ENCODE results near the gene REXO2.
A peak's percentile ranks its signal among the peaks of the same experiment; 100 is the strongest.

Gene REXO2

DNA sequence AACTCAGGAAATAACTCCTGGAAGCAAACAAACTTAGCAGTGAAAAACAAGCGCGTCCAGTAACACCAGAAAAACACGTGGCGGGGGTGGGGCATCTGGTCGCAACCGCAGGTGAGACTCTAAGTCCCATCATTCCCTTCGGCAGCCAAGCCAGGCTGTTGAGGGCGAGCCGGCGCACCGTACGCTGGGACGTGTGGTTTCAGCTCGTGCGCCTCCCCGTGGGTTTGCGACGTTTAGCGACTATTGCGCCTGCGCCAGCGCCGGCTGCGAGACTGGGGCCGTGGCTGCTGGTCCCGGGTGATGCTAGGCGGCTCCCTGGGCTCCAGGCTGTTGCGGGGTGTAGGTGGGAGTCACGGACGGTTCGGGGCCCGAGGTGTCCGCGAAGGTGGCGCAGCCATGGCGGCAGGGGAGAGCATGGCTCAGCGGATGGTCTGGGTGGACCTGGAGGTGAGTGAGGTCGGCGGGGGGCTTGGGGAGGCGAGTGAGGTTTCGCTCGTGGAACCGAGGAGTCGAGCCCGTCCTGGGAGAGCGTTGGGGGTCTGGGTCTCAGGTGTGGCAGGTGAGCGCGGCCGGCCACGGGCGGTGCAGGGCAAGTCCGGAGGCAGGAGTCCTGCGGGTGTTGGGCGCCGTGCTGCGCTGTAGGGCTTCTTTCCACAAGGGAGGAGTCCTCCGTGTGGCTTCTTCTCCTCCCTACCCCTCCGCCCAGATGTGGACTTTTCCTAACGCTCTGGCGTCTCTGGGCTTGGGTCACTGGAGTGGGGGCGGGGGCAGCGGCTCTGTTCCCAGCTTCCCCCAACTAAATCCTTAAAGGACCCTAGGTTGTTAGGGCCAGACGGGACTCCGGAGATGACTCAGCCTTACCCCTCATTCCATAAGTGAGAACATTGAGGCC, at the start of gene REXO2:
Gene REXO2 (plus strand): TSS at position 239 of the 892 bp plus-strand sequence. CDS start 62 bp downstream, at position 301.
- peak; percentile 90 for DNase-seq

DNA sequence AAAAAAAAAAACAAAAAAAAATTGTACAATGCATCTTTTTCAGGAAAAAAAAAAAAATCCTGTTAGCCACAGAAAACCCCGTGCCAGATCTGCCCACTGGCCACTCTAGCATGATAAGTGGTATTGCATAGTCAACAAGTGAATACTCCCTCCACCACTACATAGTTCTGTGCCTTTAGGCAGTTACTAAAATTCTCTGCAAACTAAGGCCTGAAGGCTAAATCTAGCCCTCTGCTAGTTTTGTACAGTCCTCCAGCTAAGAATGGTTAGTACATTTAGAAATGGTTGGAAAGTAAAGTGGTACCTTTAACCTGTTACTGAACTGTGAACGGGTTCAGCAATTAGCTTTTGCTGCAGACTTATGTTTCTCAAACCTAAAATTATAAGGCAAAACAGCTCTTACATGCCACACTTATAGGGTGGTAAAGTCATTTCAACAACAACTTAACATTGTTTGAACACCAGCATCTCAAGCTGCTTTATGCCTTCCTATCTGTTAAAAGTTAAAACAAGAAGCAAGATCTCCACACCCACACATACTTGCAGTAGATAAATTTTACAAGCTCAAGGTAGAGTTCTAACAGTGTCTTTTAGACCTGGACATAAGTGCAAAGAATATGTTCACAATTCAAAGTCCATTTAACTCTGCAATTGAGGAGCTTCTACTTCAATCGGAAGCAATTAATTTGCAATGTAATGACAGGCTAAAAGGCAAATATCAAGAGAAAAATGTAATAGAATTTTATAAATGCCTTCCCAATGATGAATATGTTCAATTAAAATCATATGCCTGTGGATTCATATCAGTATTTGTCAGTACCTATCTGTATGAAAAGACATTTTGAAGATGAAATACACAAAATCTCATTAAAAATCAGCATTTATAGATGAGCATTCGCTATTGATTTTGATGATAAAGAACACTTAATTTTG, 46.3 kb upstream of the REXO2 start:
- DNase-seq, result no peak

- no peak for DNase-seq
Measured at GRCh38 chr11:114395736-114396135, 43.5 kb upstream of the REXO2 start.

GRCh38 chr11:114396916-114397315, 42.4 kb upstream of the REXO2 start:
- DNase-seq, result no peak

DNA sequence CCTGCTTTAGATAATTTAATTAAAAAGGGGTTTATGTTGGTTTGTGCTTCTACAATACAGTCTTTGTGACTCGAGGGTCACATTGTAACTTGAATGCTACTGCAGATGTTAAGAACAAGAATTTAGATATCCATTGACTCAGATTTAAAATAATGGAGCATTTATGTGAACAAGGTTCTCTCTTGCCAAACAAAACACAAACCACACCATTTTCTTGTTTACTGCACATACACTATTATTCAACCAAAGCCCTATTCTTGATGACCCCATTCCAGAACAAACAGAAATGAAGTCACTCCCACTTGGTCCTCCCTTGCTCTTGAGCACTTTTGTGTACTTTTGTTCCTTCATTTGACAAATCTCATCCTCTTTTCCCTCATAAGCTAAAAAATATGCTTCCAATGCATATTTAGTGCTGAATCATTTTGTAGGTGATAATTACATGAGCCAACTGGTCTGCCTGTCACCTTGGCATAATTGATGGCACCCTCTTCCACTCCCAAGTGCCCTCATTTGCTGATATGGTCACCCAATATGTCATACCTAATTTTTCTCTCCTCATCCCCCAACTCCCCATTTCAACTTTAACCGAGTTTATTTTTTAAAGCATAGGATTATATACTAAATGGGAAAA, 41.8 kb upstream of the REXO2 start:
- no peak for DNase-seq

GRCh38 chr11:114398303-114398920, 40.9 kb upstream of the REXO2 start:
- DNase-seq, result no peak

DNA sequence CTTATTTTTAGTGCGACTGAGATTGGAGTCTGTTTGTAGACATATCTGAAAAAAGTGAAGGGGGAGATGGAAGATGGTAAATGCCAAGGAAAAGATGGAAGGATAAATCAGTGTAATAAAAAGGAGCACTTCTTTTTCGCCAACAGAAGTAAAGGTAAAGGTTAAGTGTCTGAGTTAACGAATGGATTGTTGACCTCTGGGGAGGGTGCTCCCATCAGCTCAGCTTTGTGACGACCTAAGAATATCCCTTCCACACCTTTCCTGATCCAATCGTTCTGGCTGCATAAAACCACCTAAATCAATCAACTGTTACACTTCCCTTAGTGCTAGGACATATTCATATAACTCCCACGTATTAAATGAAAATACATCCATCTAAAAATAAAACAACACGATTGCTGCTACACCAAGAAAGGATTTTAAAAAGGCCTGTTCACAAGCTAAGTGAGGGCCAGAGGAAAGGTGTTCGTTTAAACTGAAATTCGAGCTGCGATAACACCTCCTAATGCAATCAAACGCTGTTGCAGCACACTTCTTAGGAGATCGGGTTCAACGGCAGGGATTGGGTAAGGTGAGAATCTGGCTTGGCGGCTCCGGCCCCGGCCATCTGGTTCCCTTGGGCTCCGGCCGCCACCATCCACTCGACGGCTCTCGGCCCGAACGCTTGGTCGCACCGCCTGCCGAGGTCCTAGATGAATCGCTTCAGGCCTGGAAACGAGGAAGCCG, 39.6 kb upstream of the REXO2 start:
- no peak for DNase-seq

DNA sequence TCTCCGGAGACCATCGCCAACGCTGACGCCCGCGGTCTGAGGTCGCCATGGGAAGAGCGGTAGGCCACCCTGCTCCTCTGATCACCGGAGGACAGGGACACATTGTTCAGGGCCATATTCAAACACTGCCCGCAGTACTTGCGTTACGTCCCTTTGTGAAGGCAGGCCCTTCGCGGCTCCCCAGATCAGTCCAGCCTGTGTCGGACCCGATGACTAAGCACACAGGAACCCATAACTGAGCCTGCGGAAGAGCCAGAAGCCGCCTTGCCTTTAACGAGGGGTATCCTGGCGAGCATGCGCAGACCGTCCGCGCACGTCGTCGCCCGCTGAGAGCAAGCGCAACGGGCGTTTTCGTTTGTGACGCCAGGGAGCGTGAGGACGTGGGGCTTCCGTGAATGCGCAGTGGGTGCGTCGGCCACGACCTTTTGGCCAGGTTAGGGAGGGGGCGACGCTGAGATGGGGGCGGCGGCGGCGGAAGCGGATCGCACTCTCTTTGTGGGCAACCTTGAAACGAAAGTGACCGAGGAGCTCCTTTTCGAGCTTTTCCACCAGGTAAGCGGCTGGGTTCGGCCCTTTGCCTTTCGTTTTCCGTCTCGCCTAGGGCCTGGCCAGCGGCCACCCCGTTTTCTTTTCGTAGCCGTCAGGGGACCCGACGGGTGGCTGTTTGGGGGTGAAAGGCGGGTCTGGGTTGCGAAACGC, 38.9 kb upstream of the REXO2 start, which contains the start of the genes C11orf71 and RBM7:
Gene C11orf71 (minus strand): TSS at position 296 of the 699 bp plus-strand sequence. CDS start 180 bp downstream, at position 116.
Gene RBM7 (plus strand): TSS at position 451 of the 699 bp plus-strand sequence. CDS start 6 bp downstream, at position 457.
- DNase-seq, result peak; percentile 97

- no peak for DNase-seq
Measured at GRCh38 chr11:114400915-114401223, 38.4 kb upstream of the REXO2 start.

GRCh38 chr11:114401311-114401710, 38.0 kb upstream of the REXO2 start:
- DNase-seq, result no peak

DNA sequence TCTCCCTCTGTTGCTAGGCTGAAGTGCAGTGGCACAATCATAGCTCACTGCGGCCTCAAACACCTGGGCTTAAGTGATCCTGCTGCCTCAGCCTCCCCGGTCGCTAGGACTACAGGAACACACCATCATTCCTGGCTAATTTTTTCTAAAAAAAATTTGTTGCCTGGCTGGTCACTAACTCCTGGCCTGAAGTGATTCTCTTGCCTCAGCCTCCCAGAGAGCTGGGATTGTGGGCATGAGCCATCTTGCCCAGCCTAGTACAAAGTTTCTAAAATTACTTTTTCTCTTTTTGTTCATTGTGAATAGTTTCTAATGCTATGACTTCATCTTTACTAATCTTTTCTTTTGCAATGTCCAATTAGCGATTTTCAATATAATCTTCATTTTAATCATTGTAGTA, 26.3 kb upstream of the REXO2 start:
- DNase-seq, result no peak

GRCh38 chr11:114413958-114414357, 25.3 kb upstream of the REXO2 start:
- DNase-seq, result no peak

- DNase-seq, result no peak
Measured at GRCh38 chr11:114416441-114416961, 22.8 kb upstream of the REXO2 start.

DNA sequence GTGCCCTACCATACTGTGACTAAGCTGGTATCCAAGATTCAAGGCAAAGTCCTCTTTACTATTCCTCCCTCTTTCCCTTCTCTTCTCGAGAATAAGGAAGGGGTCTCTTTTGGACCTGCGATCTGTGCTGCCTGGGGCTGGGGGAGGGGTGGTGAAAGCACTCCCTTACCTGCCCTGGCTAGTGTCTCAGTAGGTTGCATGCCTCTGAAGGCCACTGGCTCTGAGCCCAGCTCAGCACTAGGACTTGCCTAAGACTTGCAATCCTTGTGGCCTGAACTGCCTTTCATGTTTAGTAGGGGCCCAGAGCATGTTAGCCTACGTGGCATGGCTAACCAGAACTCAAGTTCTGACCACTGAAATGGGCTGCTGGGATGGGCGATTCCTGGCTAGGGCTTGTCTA, 13.0 kb upstream of the REXO2 start:
- DNase-seq, result no peak

DNA sequence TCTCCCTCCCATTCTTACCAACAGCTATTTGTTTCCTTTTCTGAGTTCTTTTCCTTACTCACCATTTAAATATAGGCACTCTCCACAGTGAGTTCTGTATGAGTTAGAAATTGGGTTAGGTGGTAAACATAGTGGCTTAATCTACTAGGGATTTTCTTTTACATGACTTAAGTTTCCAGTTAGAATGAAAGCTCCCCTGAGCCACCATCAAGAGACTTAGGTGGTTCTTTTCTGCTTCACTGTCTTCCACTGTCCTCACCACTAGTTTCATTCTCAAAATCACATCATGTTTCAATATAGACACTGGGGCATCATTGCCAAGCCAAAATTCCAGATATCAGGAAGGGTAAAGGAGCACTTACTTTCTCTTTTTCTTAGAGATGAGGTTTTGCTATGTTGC, 9.0 kb upstream of the REXO2 start:
- no peak for DNase-seq

- DNase-seq, result no peak
Measured at GRCh38 chr11:114432893-114433292, 6.4 kb upstream of the REXO2 start.

DNA sequence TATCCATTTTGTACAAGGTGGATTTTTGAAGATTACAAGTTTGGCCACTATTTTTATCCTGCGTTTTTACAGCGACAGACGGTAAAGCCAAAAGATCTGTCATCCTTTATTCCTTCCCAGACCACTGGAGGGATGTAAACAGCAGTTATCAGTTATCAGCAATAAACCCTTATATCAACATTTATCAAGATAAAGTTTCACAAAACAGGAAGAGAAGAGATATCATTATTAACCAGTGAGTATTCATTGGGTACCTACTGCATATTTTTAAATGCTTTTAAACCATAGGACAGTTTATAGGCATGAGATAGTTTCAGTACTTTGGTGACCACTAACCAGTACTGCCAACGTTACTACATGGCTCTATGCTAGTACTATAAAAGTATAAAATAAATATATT, 5.9 kb upstream of the REXO2 start:
- no peak for DNase-seq

- DNase-seq, result no peak
Measured at GRCh38 chr11:114438303-114438702, 964 bp upstream of the REXO2 start.

DNA sequence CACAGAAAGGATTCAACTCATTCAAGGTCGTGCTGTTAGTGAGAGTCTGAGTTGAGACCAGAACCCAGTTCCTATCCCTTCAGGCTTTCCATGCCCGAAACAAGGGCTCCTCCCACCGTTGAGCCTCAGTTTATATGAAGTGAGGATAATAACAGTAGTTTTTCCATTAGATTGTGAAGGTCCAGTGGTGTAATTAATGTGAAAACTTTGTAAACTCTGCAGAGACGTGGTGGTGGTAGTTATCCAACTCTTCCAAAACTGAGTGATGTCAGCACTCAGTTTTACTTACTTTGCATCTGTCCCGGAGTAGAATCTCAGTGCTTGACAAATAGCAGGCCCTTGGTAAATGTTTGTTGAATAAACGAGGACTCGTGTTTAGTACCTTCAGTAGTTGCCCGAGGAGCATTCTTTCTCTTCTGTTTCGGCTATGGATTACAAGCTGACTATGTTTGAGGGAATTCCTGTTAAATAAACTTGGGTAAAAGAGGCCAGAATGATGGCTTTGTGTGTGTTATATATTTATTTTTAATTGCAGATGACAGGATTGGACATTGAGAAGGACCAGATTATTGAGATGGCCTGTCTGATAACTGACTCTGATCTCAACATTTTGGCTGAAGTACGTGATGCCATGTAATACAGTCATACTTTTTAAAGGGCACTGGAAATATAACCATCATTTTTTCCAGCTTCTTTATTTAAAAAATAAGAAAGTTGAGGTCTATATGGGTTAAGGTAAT, 1.0 kb downstream of the REXO2 start:
- no peak for DNase-seq

Data from activated CD4-positive, alpha-beta T cell treated with anti-CD3 and anti-CD28 coated beads for 1 hour (primary cell).